ENCODE results near the gene GADD45G. TPM values are rescaled to one million over a fixed set of nuclear protein-coding genes. Genes with fewer than 3 reads are reported as not detected.

The GADD45G gene
- total and polyA plus RNA-seq, 10 of the 15 experiments (the other 5 are each of a cell fraction or from before 2014, with no cell fraction given), result 0.07 to 1.00 (median 0.29) TPM; not detected in 4

GRCh38 chr9:89604729-89605464 lies at the start of gene GADD45G (continued):
- TF ChIP-seq, protein P1, sequence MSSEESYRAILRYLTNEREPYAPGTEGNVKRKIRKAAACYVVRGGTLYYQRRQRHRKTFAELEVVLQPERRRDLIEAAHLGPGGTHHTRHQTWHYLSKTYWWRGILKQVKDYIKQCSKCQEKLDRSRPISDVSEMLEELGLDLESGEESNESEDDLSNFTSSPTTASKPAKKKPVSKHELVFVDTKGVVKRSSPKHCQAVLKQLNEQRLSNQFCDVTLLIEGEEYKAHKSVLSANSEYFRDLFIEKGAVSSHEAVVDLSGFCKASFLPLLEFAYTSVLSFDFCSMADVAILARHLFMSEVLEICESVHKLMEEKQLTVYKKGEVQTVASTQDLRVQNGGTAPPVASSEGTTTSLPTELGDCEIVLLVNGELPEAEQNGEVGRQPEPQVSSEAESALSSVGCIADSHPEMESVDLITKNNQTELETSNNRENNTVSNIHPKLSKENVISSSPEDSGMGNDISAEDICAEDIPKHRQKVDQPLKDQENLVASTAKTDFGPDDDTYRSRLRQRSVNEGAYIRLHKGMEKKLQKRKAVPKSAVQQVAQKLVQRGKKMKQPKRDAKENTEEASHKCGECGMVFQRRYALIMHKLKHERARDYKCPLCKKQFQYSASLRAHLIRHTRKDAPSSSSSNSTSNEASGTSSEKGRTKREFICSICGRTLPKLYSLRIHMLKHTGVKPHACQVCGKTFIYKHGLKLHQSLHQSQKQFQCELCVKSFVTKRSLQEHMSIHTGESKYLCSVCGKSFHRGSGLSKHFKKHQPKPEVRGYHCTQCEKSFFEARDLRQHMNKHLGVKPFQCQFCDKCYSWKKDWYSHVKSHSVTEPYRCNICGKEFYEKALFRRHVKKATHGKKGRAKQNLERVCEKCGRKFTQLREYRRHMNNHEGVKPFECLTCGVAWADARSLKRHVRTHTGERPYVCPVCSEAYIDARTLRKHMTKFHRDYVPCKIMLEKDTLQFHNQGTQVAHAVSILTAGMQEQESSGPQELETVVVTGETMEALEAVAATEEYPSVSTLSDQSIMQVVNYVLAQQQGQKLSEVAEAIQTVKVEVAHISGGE (CRISPR knock-in tag; IDR thresholded peaks at IDR 0.05), result no peak
- TF ChIP-seq USF2 (IDR thresholded peaks at IDR 0.05; ENCODE audit: borderline replicate concordance, low read depth, low read length), result peak; percentile 51
- TF ChIP-seq CREB1 (IDR thresholded peaks at IDR 0.05; ENCODE audit: low read depth), result 0 out of 2 replicates have a peak, but pooled peaks have one; percentile 27
- TF ChIP-seq GATAD2B (conservative IDR thresholded peaks at IDR 0.05; ENCODE audit: low read depth), result 0 out of 2 replicates have a peak, but pooled peaks have one; percentile 40
- no peak for TF ChIP-seq RBBP5 (conservative IDR thresholded peaks at IDR 0.05)
- peak; percentile 38; the same call in 1 of the 2 replicates for TF ChIP-seq TCF12 (IDR thresholded peaks at IDR 0.05; ENCODE audit: low read depth, low read length)
- 0 out of 3 replicates have a peak, but pooled peaks of 1 of the 2 experiments have one; percentile 19 for TF ChIP-seq EGR1 (IDR thresholded peaks at IDR 0.05; ENCODE audit: borderline replicate concordance in 1 of 2, low read depth in 2 of 2, low read length in 2 of 2)
- TF ChIP-seq ZBTB4 (CRISPR knock-in tag; IDR thresholded peaks at IDR 0.05), result no peak
- peak; percentile 34; the same call in 1 of the 2 replicates for TF ChIP-seq NKRF (conservative IDR thresholded peaks at IDR 0.05)

Data from GM12878 (cell line).